Endodermal cell (in vitro differentiated cells): ENCODE results near the gene TMEM87B. TPM values are rescaled to one million over a fixed set of nuclear protein-coding genes. Genes with fewer than 3 reads are reported as not detected.
A peak's percentile ranks its signal among the peaks of the same experiment; 100 is the strongest.

Experiments used
- DNase-seq: peaks from one replicate; pipeline ENCODE4 v3.0.0-alpha.2; 2017
- H3K27ac ChIP-seq: 2 replicates; pipeline ENCODE4 v1.5.1; 2013; ENCODE audit warnings: mild to moderate bottlenecking, low read depth, low read length, moderate library complexity
- H3K27me3 ChIP-seq: 2 replicates; pipeline ENCODE4 v1.6.1; 2013; ENCODE audit warnings: mild to moderate bottlenecking, low read length, moderate library complexity; ENCODE audit not compliant: insufficient read depth, control insufficient read depth, poor library complexity, severe bottlenecking
- H3K36me3 ChIP-seq: 2 replicates; pipeline ENCODE4 v1.7.0; 2013; ENCODE audit warnings: mild to moderate bottlenecking, low read length, moderate library complexity; ENCODE audit not compliant: control insufficient read depth, insufficient read depth
- H3K4me1 ChIP-seq: one replicate; pipeline ENCODE4 v1.7.0; 2013; ENCODE audit warnings: low read length; ENCODE audit not compliant: control insufficient read depth, insufficient read depth
- H3K4me3 ChIP-seq: 2 replicates; pipeline ENCODE4 v1.5.1; 2013; ENCODE audit warnings: mild to moderate bottlenecking, low read length, moderate library complexity
- H3K9ac ChIP-seq: 2 replicates; pipeline ENCODE4 v1.6.1; 2013; ENCODE audit warnings: mild to moderate bottlenecking, low read length, moderate library complexity; ENCODE audit not compliant: poor library complexity, severe bottlenecking; ENCODE audit errors: extremely low read depth
- H3K9me3 ChIP-seq: 2 replicates; pipeline ENCODE4 v1.6.1; 2013; ENCODE audit warnings: mild to moderate bottlenecking, low read length, moderate library complexity; ENCODE audit not compliant: control insufficient read depth
- H3K27ac Mint-ChIP-seq: 2 replicates; pipeline ENCODE4 v1.8.0; 2020; ENCODE audit warnings: mixed read lengths
- H3K27me3 Mint-ChIP-seq: 2 replicates; pipeline ENCODE4 v1.8.0; 2021; ENCODE audit warnings: mild to moderate bottlenecking, mixed read lengths; ENCODE audit not compliant: insufficient read depth
- H3K36me3 Mint-ChIP-seq: 2 replicates; pipeline ENCODE4 v1.8.0; 2020; ENCODE audit warnings: low read depth, mixed read lengths
- H3K4me1 Mint-ChIP-seq: 2 replicates; pipeline ENCODE4 v1.8.0; 2020; ENCODE audit warnings: mixed read lengths
- H3K4me3 Mint-ChIP-seq: 2 replicates; pipeline ENCODE4 v1.8.0; 2020; ENCODE audit warnings: mild to moderate bottlenecking, moderate library complexity, mixed read lengths
- H3K9me3 Mint-ChIP-seq: 2 replicates; pipeline ENCODE4 v1.8.0; 2020; ENCODE audit warnings: mild to moderate bottlenecking, mixed read lengths
- CTCF ChIP-seq: fragments of 200-600 bp; sonication (generic); conservative IDR thresholded peaks from 2 replicates; pipeline ENCODE4 v1.5.0; 2021; ENCODE audit warnings: antibody characterized with exemption, mild to moderate bottlenecking
- WGBS, 2 experiments: methylation state at CpG; one replicate each; pipeline versions ENCODE4 v1.1.5 to v1.1.7; 2013; ENCODE audit warnings: missing lambda C conversion rate in 2 of 2, mixed read lengths in 1 of 2; ENCODE audit not compliant: insufficient coverage in 1 of 2, insufficient read length in 1 of 2; 5-methylcytosine and 5-hydroxymethylcytosine counted together
- total RNA-seq, 2 donors: library from RNA; stranded (reverse); fragmentation: NEBNext Ultra II Directional in 1 of 2; extraction: Animal tissue kit (Norgen Biotek cat#: 25700) in 1 of 2; gene quantifications; 2 replicates in 1 of 2; 3 replicates in 1 of 2; pipeline ENCODE4 v1.2.1, GENCODE V29; 2021

TMEM87B gene
- total RNA-seq, 2 donors from 2014 or later: 20.2 to 22.3 TPM

GRCh38 chr2:112020561-112020960 is 34.5 kb upstream of the TMEM87B start:
- Histone ChIP-seq H3K9ac (no peak overlapping the region), H3K27ac (no peak overlapping the region), H3K36me3 (peaks cover 91% of the 10 kb centered on the region), H3K9me3 (no peaks in the 10 kb centered on the region), H3K4me3 (no peak overlapping the region), H3K27me3 (no peaks in the 10 kb centered on the region), H3K4me1 (peaks cover 9% of the 10 kb centered on the region)
- DNase-seq: peak; percentile 79
- Mint-ChIP-seq H3K9me3 (peaks cover 7% of the 10 kb centered on the region), H3K27ac (peak overlapping the region; percentile 53), H3K27me3 (no peaks in the 10 kb centered on the region), H3K4me3 (no peak overlapping the region), H3K4me1 (peaks cover 24% of the 10 kb centered on the region), H3K36me3 (peaks cover 70% of the 10 kb centered on the region)
- TF ChIP-seq CTCF: peak; percentile 75
- WGBS, 2 experiments: 90 to 92% methylated on average over 2 to 3 of the region's 3 CpGs

- peaks cover 9% of the 10 kb centered on the region for H3K4me1 ChIP-seq
- H3K4me3 ChIP-seq: no peak overlapping the region
- peaks cover 7% of the 10 kb centered on the region for H3K9me3 Mint-ChIP-seq
- H3K9ac ChIP-seq: no peak overlapping the region
- DNase-seq: no peak
- no peaks in the 10 kb centered on the region for H3K27me3 Mint-ChIP-seq
- H3K4me3 Mint-ChIP-seq: no peak overlapping the region
- no peak overlapping the region for H3K27ac Mint-ChIP-seq
- H3K4me1 Mint-ChIP-seq: peaks cover 25% of the 10 kb centered on the region
- TF ChIP-seq CTCF: no peak
- 96% methylated on average over 10 of the region's 10 CpGs for WGBS, 2 experiments
- H3K27ac ChIP-seq: no peak overlapping the region
- H3K36me3 ChIP-seq: peaks cover 91% of the 10 kb centered on the region
- H3K27me3 ChIP-seq: no peaks in the 10 kb centered on the region
- H3K36me3 Mint-ChIP-seq: peaks cover 67% of the 10 kb centered on the region
- H3K9me3 ChIP-seq: no peaks in the 10 kb centered on the region
Observed at GRCh38 chr2:112021290-112021689, 33.8 kb upstream of the TMEM87B start.

- H3K4me1 ChIP-seq: peaks cover 9% of the 10 kb centered on the region
- peaks cover 28% of the 10 kb centered on the region for H3K4me1 Mint-ChIP-seq
- WGBS, 2 experiments: 94 to 95% methylated on average over 8 of the region's 8 CpGs
- peaks cover 91% of the 10 kb centered on the region for H3K36me3 ChIP-seq
- no peak for TF ChIP-seq CTCF
- H3K27ac Mint-ChIP-seq: no peak overlapping the region
- DNase-seq: no peak
- no peaks in the 10 kb centered on the region for H3K9me3 ChIP-seq
- H3K4me3 Mint-ChIP-seq: no peak overlapping the region
- no peak overlapping the region for H3K27ac ChIP-seq
- H3K9me3 Mint-ChIP-seq: peaks cover 3% of the 10 kb centered on the region
- H3K27me3 ChIP-seq: no peaks in the 10 kb centered on the region
- H3K36me3 Mint-ChIP-seq: peaks cover 67% of the 10 kb centered on the region
- no peak overlapping the region for H3K4me3 ChIP-seq
- no peaks in the 10 kb centered on the region for H3K27me3 Mint-ChIP-seq
- no peak overlapping the region for H3K9ac ChIP-seq
Observed at GRCh38 chr2:112021781-112022231, 33.3 kb upstream of the TMEM87B start.
